Activated T-cell treated with anti-CD3 and anti-CD28 coated beads for 24 hours (primary cell): ENCODE measurements around the gene ITPR2.
"Not testable (repeated sequence)": the region's sequence is repeated elsewhere in the genome, so short reads cannot be mapped to it uniquely, and the experiment has no call there.

Experiments
- DNase-seq: peaks from one replicate; pipeline ENCODE4 v3.0.0-alpha.2; 2020; ENCODE audit warnings: low read depth

The ITPR2 gene

GRCh38 chr12:26786865-26787514 lies 46.0 kb downstream of the ITPR2 start:
- no peak for DNase-seq

DNA sequence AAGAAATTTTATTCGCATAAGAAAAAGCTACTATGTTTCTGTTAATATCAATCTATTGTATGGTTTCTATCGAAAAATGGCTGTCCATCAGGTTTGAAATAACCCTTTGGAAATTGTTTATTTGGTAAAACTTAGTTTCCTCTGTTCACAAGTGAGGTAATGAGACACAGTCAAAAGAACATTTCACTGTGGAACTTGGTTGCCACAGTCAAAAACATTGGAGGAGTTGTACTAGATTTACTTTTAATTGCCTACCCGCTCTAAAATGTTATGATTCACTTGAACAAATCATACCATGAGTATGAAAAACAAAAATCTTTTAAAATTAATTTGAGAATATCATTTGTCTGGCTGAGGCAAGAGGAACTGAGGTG lies 46.5 kb downstream of the ITPR2 start:
- no peak for DNase-seq

- not testable (repeated sequence) for DNase-seq
Measured at GRCh38 chr12:26783816-26784379, 49.1 kb downstream of the ITPR2 start.

- DNase-seq = no peak
Measured at GRCh38 chr12:26783131-26783526, 49.9 kb downstream of the ITPR2 start.

DNA sequence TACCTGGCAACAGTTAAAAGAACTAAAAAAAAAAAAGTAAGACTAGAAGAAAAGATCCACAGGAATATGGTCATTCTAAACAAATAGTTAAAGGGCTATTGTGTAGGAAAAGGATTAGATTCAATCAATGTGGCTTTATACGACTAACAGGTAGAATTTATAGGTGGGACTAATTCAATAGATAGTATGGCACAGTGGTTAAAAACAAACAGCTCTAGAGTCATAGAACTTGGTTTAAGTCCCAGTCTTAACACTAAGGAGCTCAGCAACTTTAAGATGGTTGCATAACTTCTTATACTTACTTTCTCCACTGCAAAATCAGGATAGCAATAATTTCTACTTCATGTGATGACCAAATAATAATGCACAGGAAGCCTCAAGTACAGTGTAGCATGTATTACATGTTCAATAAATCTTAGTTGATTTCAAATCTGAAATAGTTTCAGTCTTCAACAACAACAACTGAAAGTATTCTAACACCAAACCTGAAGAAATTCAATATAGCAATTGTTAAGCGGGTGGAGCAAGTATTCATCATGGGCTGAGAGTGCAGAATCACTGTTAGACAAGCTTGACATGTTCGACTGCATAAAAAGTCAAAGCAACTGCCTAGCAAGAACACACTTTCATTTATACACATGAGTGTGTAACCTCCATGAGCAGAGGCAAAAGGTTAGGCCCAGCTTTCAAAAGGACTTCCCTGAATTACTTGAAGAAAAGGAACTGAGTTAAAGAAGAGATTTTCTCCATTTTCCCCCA lies 50.4 kb downstream of the ITPR2 start:
- no peak for DNase-seq

GRCh38 chr12:26780656-26781055 lies 52.3 kb downstream of the ITPR2 start:
- not testable (repeated sequence) for DNase-seq

GRCh38 chr12:26778173-26778775 lies 54.7 kb downstream of the ITPR2 start:
- not testable (repeated sequence) for DNase-seq

DNA sequence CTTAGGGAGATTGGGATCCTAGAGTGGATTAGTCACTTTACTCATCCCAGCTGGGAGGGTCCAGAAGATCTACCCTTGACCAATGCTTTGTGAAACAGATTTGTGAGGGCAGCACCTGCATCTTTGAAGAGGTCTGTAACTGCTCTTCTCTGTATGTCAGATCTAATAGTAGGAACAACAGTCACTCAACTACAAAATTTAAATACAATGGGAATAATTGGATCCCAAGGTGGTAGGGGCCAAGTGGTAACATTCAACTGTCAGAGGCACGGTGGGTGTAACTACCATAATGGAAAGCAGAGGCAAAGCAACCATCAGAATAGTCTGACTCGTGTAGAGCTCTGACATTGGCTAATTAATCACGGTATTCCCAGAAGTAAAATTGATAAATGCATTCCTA lies 55.8 kb downstream of the ITPR2 start:
- DNase-seq = no peak

DNA sequence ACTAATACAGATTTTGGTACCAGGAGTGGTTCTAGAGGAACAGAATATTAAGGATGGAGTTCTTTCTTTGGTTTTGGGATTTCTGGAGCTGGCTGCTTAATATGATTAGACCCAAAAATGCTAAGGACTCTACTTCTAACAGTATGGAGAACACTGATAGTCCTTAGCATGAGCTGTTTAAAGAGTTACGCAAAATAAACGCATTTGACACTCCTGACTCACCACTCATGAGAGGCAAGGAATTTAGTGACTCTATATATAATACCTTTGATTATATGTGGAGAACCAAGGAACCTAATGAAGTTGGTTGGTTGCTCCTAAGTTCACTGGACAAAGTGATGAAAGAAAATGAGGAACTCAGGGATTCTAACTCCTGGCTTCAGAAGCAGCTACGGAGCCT lies 57.0 kb downstream of the ITPR2 start:
- not testable (repeated sequence) for DNase-seq

DNA sequence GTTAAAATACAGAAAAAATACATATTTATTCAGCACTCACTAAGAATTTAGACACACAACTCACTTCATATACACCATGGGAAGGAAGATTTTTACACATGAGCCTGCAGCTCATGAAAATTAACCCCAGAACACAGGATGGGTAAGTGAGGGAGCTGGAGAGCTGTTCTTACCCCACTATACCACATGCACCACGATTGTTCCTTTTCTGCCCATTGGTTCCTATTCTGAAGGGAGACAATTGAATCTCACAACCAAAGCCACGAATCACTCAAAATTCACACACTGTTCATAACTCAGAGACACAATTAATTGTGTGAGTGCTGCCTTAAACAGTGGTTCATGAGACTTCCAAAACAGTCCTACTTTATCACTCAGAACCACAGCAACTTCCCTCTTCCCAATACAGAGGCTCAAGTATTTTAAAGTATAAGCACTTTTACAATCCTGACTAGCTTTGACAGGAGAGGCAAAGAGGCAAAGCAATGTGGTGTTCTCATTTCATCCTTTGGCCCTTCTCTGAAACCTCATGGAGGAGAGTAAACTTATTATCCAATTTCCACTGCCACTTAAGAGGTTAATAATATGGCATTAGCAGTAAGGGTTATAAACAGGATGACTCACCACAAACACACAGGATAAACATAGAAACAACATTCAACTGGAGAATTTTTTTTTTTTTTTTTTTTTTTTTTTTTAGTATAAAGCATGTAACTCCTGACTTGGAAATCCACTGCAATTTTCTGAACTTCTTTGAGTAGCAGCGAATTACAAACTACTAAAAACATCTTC lies 59.5 kb downstream of the ITPR2 start:
- no peak for DNase-seq

GRCh38 chr12:26771861-26772260 lies 61.1 kb downstream of the ITPR2 start:
- no peak for DNase-seq

DNA sequence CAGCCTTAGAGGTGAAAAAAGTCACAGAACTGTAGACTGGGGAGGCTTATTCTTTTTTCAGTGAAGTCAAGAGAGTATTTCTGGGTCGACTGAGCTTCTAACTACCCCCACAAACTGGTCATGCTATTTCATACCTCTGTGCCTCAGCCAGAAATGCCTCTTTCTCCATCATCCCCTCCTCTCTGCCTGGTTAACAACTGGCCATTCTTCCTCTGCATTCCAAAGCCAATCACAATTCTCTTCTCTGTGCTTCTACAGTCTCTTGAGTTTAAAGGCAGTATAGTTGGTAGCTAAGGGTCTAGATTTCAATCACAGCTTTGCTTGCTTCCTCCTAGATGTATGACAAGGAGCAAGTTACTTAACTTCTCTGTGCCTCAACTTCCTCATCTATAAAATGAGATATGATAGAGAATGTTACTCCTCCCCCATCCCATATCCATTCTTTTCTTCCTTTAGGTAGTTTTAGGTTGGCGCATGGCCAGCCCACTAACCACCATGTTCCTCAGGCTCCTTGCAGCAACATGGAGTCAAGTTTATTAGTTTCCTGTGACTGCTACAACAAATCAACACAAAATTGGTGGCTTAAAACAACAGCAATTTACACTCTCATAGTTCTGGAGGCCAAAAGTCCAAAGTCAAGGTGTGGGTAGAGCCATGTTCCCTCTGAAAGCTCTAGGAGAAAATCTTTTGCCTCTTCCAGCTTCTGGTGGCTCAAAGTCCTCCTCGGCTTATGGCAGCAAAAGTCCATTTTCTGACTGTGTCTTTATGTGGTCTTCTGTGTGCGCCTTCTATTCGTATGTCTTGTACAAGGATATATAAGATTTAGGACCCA lies 62.5 kb downstream of the ITPR2 start:
- DNase-seq = no peak

DNA sequence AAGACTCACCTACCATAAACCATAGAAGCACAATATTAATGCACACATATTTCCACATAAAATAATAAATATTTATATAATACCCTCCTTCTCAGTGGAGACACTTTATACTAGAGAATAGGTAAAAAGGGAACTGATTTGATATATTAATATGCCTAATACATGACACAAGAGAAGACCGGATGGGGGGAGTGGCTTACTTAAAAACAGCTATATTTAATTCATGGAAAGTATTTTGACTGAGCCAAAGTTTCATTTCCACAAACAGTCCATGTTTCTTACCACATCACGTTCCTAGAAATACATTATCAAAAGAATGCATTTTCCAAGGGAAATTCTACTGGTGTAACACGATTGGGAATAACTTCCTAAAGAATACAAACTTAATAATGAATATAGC lies 63.4 kb downstream of the ITPR2 start:
- DNase-seq = no peak

DNA sequence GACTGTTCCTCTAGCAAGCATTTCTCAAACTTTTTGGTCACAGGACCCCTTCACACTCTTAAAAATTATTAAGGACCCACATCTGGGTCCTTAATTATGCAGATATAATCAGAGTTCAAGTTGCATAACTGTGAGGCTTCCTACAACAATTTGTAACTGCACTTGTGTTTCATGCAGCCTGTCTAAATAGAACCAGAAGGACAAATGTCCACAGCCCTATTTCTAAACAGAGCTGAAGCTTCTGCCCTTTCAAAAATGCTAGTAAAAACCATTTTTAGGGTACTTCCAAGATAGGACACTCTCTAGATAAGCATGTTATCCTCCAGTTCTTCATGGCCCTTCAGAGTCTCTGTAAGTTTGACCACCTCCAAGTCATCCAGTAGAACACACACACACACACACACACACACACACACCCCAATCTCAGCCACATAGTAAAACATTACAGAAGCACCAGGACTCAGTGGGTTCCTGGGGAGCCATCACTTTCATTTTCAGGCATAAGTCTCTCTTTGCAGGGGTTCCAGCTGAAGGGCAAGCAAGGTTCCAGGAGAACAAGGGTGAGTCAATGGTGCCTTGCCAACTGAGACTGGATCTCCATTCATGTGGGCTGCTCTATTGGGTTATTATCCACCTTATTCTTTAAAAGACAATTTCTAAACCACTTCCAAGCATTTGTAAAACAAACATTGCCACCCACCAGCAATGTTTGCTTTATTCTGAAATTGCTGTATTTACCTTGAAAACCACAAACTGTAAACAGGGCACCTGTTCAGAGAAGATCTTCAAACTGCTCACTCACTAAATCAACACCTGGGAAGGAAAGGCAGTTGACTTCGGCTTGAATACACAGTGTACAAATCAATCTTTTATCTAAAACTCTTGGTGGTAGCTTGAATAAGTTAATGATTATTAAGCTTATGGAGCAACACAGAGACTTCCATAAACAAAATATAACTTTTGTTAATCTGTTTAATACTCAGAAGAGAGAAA lies 64.1 kb downstream of the ITPR2 start:
- no peak for DNase-seq

GRCh38 chr12:26767865-26768264 lies 65.1 kb downstream of the ITPR2 start:
- no peak for DNase-seq

DNA sequence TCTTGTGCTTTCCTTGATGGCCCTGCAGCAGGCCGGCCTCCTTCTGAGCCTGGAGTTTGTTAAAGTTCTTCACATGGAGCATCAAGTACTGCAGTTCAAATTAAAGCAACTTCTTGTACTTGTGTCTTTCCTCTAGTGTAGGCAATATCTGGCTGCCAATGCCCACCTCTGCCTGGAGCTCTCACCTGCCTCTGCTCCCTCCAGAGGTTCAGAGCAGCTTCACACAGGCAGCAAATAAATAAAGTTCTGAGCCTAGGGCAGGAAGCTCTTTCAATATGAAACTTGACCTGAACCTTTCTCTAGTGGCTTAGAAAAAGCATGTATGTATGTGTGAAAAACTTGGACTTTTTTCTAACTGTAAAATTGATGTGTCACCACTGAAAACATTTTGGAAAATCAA lies 65.9 kb downstream of the ITPR2 start:
- DNase-seq = no peak

GRCh38 chr12:26762186-26762585 lies 70.8 kb downstream of the ITPR2 start:
- no peak for DNase-seq

DNA sequence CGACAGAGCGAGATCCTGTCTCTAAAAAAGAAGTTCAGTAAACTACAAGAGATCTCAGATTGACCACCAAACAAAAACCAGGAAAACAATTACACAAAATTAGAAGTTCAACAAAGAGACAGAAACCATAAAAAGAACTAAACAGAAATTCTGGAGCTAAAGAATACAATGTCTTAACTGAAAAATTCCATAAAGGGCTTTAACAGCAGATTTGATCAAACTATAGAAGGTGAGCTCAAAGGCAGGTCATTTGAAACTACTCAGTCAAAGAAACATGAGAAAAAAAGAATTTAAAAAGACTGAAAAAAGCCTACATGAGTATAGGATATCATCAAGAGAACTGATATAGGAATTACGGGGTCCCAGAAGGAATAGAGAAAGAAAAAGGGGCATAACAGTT lies 71.2 kb downstream of the ITPR2 start:
- DNase-seq = no peak

DNA sequence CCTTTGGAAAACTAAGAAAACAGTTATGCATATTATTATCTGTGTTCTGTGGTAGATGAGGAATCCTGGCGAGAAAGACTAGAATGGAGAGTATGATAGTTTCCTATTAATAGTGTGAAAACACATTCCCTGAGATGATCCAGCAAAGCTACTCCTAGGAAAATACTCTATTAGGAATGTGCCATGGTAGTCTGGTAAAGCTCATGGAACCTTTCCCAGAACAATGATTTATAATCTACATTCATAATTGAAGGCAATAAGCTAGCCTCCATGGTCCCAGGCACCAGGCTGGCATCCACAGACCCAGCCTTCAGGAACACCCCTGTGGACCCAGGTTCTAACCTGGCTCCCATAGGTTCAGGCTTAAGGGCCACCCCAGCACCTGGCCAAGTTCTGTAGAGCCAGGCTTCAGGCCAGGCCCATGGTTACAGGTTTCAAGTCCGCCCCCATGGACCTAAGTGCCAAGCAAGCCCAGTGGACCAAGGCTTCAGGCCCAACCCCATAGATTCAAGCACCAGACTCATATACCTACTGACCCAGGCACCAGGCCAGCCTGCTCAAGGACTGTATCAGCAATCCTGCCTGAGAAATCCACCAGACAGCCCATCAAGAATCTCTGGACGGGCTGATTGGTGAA lies 72.2 kb downstream of the ITPR2 start:
- no peak for DNase-seq

DNA sequence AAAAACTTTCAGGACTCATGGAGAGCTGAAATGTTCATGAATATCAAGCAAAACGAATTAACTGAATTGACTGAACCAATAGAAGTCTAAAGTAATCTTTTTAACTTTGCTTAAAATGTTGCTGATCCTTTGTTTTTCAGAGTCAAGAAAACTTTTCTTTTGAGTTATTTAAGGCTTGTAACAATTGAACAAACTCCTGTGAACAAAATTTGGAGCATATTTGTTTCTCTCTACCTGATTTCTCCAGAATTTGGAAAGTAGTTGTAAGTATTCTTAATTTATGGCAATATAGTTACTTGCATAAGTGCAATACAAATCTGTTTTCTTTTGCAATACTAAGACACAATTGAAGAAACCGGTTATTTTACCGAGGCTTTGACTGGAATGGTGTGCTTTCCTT lies 77.6 kb downstream of the ITPR2 start:
- not testable (repeated sequence) for DNase-seq
